ENCODE results near the gene FGD2.

FGD2 gene

GRCh38 chr6:37018198-37019064 is 13.0 kb downstream of the FGD2 start:
- peak; percentile 75 to 90 for DNase-seq

GRCh38 chr6:37019065-37019450 is 13.6 kb downstream of the FGD2 start:
- DNase-seq, result no peak

GRCh38 chr6:37020381-37020780 is 14.9 kb downstream of the FGD2 start:
- DNase-seq, result no peak

- no peak for DNase-seq
These were observed 15.4 kb downstream of the FGD2 start for GRCh38 chr6:37020812-37021211.

- DNase-seq, result no peak
These were observed 16.1 kb downstream of the FGD2 start for GRCh38 chr6:37021356-37022129.

GRCh38 chr6:37022135-37022863 is 16.8 kb downstream of the FGD2 start:
- no peak for DNase-seq

GRCh38 chr6:37024656-37025337 is 19.3 kb downstream of the FGD2 start:
- DNase-seq, result no peak

- no peak for DNase-seq
These were observed 20.4 kb downstream of the FGD2 start for GRCh38 chr6:37025621-37026466.

GRCh38 chr6:37027036-37027720 is 21.7 kb downstream of the FGD2 start:
- no peak for DNase-seq

- DNase-seq, result no peak
These were observed 22.5 kb downstream of the FGD2 start for GRCh38 chr6:37027811-37028469.

GRCh38 chr6:37029249-37029971 is 24.0 kb downstream of the FGD2 start:
- peak; percentile 91 to 98 for DNase-seq

GRCh38 chr6:37030599-37030998 is 25.1 kb downstream of the FGD2 start:
- no peak for DNase-seq

- DNase-seq, result no peak
These were observed 26.8 kb downstream of the FGD2 start for GRCh38 chr6:37032239-37032638.

- peak; percentile 89 to 99 for DNase-seq
These were observed 27.8 kb downstream of the FGD2 start for GRCh38 chr6:37033255-37033654.

GRCh38 chr6:37033819-37034795 is 28.7 kb downstream of the FGD2 start:
- DNase-seq, result peak in 1 of 2 donors; percentile 74

- no peak for DNase-seq
These were observed 30.7 kb downstream of the FGD2 start for GRCh38 chr6:37036146-37036545.

GRCh38 chr6:37038292-37039198 is 33.1 kb downstream of the FGD2 start:
- DNase-seq, result no peak

GRCh38 chr6:37039958-37040357 is 34.5 kb downstream of the FGD2 start:
- no peak for DNase-seq
